C4-2B (cell line): ENCODE results near the gene FAM3A.
"Not testable (repeated sequence)": the region's sequence is repeated elsewhere in the genome, so short reads cannot be mapped to it uniquely, and the experiment has no call there.

Experiments
- ZFX ChIP-seq: fragments of 450-650 bp; IDR thresholded peaks from 2 replicates; pipeline ENCODE4 v1.6.1; 2017
- TF ChIP-seq, protein P1 (sequence below): fragments of 450-650 bp; conservative IDR thresholded peaks from 2 replicates; pipeline ENCODE4 v1.5.1; 2017; ENCODE audit warnings: mild to moderate bottlenecking

DNA sequence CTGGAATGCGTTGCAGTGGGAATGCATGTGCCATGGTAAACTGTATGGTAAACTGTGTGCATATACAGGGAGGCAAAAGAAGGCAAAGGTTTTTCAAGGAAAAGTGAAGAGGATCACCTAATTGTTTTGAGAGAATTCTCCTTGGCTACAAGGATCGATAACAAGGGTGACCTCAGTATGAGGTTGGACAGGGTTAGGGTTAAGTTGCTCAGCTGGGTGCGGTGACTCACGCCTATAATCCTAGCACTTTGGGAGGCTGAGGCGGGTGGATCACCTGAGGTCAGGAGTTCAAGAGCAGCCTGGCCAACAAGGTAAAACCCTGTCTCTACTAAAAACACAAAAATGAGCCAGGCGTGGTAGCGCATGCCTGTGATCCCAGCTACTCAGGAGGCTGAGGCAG, 14.6 kb downstream of the FAM3A start:
- TF ChIP-seq, protein P1, sequence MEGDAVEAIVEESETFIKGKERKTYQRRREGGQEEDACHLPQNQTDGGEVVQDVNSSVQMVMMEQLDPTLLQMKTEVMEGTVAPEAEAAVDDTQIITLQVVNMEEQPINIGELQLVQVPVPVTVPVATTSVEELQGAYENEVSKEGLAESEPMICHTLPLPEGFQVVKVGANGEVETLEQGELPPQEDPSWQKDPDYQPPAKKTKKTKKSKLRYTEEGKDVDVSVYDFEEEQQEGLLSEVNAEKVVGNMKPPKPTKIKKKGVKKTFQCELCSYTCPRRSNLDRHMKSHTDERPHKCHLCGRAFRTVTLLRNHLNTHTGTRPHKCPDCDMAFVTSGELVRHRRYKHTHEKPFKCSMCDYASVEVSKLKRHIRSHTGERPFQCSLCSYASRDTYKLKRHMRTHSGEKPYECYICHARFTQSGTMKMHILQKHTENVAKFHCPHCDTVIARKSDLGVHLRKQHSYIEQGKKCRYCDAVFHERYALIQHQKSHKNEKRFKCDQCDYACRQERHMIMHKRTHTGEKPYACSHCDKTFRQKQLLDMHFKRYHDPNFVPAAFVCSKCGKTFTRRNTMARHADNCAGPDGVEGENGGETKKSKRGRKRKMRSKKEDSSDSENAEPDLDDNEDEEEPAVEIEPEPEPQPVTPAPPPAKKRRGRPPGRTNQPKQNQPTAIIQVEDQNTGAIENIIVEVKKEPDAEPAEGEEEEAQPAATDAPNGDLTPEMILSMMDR = not testable (repeated sequence)
- not testable (repeated sequence) for TF ChIP-seq ZFX
